ENCODE results near the gene ZMYND19. TPM values are rescaled to one million over a fixed set of nuclear protein-coding genes. Genes with fewer than 3 reads are reported as not detected.

ZMYND19 gene
- total RNA-seq, 1 donor from 2014 or later, result 10.3 TPM

DNA sequence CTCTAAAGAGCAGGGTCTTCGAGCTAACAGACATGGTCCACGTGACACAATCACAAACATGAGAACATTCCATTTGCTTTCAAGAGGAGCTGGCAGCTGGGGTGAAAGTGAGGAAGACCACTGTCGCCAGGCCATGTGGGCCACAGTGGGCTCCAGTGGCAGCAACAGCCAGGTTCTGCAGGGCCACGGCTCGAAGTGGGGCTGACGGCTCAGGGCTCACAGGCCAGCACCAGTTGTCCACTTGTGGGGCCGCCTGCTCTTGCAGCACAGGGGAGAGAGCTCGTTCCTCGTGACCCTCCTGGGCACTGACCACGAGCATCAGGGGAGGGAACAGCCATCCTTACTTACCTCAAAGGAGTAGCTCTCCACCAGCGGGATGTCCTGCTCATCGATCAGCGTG lies 2.0 kb downstream of the ZMYND19 start:
- H3K9me3 ChIP-seq, result no peaks in the 10 kb centered on the region
- H3K4me3 ChIP-seq, result no peak overlapping the region
- H3K36me3 ChIP-seq, result peaks cover 0 to 40% of the 10 kb centered on the region in 2 donors
- intact Hi-C loops (cut with DNase I), result no loop called here
- H3K27ac ChIP-seq, result no peak overlapping the region
- TF ChIP-seq POLR2AphosphoS5 (IDR thresholded peaks at IDR 0.05; ENCODE audit: insufficient read depth in 1 of 2, low read depth in 1 of 2) (no peak), POLR2A (IDR thresholded peaks at IDR 0.05) (no peak)
- TF ChIP-seq, protein P1, sequence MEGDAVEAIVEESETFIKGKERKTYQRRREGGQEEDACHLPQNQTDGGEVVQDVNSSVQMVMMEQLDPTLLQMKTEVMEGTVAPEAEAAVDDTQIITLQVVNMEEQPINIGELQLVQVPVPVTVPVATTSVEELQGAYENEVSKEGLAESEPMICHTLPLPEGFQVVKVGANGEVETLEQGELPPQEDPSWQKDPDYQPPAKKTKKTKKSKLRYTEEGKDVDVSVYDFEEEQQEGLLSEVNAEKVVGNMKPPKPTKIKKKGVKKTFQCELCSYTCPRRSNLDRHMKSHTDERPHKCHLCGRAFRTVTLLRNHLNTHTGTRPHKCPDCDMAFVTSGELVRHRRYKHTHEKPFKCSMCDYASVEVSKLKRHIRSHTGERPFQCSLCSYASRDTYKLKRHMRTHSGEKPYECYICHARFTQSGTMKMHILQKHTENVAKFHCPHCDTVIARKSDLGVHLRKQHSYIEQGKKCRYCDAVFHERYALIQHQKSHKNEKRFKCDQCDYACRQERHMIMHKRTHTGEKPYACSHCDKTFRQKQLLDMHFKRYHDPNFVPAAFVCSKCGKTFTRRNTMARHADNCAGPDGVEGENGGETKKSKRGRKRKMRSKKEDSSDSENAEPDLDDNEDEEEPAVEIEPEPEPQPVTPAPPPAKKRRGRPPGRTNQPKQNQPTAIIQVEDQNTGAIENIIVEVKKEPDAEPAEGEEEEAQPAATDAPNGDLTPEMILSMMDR (IDR thresholded peaks at IDR 0.05), result no peak
- no peaks in the 10 kb centered on the region for H3K27me3 ChIP-seq
- H3K4me1 ChIP-seq, result peaks cover 28% of the 10 kb centered on the region
- no peak for DNase-seq (ENCODE audit: extremely low spot score in 2 of 2)

DNA sequence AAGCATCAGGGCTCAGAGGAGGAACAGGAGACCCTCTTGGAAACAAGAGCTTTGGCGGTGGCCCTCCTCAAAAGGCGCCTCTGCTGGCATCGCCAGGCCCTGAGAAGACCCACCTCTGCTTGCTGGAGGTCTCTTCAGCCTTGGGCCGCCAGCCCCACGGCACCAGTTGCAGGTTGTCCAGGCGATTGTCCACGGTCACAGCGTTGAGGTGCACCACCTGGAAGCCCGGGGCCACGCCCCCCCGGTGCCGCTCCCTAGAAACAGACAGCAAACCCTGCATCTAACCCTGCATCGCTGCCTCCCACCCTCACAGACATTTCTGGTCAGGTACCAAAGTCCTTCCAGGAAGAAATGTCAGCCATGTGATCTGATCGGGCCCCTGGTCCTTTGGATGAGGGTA lies 3.5 kb downstream of the ZMYND19 start:
- no peak for DNase-seq (ENCODE audit: extremely low spot score in 2 of 2)
- Histone ChIP-seq H3K4me1 (peaks cover 28% of the 10 kb centered on the region), H3K36me3 (peaks cover 0 to 52% of the 10 kb centered on the region in 2 donors), H3K4me3 (no peak overlapping the region), H3K9me3 (no peaks in the 10 kb centered on the region), H3K27me3 (no peaks in the 10 kb centered on the region), H3K27ac (no peak overlapping the region)
- intact Hi-C loops (cut with DNase I), result no loop called here
- TF ChIP-seq, protein P1 (IDR thresholded peaks at IDR 0.05), result no peak
- TF ChIP-seq POLR2A (IDR thresholded peaks at IDR 0.05) (no peak), POLR2AphosphoS5 (IDR thresholded peaks at IDR 0.05; ENCODE audit: insufficient read depth in 1 of 2, low read depth in 1 of 2) (no peak)

DNA sequence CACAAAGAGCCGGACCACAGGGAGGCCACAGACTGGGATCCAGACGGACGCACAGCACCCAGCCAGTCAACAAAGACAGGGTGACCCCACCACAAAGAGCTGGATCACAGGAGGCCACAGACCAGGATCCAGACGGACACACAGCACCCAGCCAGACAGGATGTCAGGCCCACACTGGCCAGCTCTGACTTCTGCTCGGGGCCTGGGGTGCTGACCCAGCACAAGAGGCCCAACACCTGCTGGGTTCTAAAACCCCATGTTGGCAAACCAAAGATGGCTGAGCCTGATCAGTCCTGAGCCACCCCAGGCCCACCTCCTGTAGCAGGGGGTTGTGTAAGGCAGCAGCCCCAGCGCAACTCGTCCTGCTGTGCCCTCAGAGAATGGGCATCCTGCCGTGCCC lies 6.4 kb downstream of the ZMYND19 start:
- no peak for TF ChIP-seq POLR2A (IDR thresholded peaks at IDR 0.05)
- peaks cover 17% of the 10 kb centered on the region for H3K4me1 ChIP-seq
- DNase-seq (ENCODE audit: extremely low spot score in 2 of 2), result no peak
- H3K36me3 ChIP-seq, result peaks cover 0 to 63% of the 10 kb centered on the region in 2 donors
- H3K27me3 ChIP-seq, result no peaks in the 10 kb centered on the region
- H3K27ac ChIP-seq, result no peak overlapping the region
- intact Hi-C loops (cut with DNase I), result no loop called here
- H3K9me3 ChIP-seq, result no peaks in the 10 kb centered on the region
- H3K4me3 ChIP-seq, result no peak overlapping the region

DNA sequence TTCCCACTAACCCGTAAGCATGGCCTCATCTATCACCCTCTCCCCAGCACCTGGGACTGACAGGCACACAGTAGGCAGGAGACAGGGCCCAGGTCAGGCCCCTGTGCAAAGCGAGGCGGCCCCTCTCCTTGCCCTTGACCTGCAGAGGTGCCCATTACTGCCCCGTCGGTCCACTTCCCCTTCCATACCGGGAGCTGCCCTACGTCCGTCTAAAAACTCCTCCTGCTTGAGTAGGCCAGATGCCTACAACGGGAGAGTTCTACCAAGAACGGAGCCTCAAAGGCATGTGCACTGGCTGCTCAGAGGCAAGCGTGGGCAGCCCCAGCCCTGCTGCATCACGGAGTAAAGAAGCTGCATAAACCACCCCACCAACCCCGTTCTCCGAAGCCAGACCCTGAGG lies 7.0 kb downstream of the ZMYND19 start:
- H3K36me3 ChIP-seq, result peaks cover 0 to 62% of the 10 kb centered on the region in 2 donors
- no peaks in the 10 kb centered on the region for H3K9me3 ChIP-seq
- TF ChIP-seq POLR2AphosphoS5 (IDR thresholded peaks at IDR 0.05; ENCODE audit: insufficient read depth in 1 of 2, low read depth in 1 of 2), result no peak
- no peak for TF ChIP-seq POLR2A (IDR thresholded peaks at IDR 0.05)
- TF ChIP-seq, protein P1 (IDR thresholded peaks at IDR 0.05), result no peak
- no peaks in the 10 kb centered on the region for H3K27me3 ChIP-seq
- H3K4me1 ChIP-seq, result peaks cover 11% of the 10 kb centered on the region
- H3K4me3 ChIP-seq, result no peak overlapping the region
- no peak for DNase-seq (ENCODE audit: extremely low spot score in 2 of 2)
- no peak overlapping the region for H3K27ac ChIP-seq
- intact Hi-C loops (cut with DNase I), result no loop called here

DNA sequence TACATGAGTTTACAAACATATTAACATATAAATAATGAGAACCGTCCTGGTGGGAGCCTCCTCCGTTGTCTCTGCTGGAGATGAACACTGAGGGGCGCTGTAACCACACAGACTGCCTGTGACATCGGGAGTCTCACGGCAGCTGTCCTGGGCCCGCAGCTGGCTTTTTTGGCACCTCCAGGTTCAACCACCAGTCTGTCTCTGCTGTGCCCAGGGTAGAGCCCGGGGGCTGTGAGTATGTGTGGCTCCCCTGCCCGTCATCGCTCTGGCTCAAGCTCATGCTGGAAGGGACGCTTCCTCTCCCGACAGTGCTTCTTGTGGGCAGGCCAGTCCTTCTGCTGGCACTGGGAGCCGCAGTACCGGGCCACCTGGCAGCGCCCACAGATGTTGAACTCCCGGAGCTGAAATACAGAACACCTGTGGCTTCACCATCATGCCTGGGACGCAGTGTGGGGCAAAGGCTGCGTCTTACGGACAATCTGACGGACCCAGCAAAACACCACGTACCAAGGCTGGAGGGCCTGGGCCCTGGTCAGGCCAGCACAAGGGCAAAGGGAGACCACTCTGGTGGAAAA lies 7.9 kb downstream of the ZMYND19 start:
- Histone ChIP-seq H3K27ac (no peak overlapping the region), H3K27me3 (no peaks in the 10 kb centered on the region), H3K4me1 (peaks cover 17% of the 10 kb centered on the region), H3K4me3 (no peak overlapping the region), H3K9me3 (no peaks in the 10 kb centered on the region), H3K36me3 (peaks cover 0 to 55% of the 10 kb centered on the region in 2 donors)
- intact Hi-C loops (cut with DNase I), result no loop called here
- TF ChIP-seq, protein P1 (IDR thresholded peaks at IDR 0.05), result no peak
- no peak for TF ChIP-seq POLR2A (IDR thresholded peaks at IDR 0.05)
- TF ChIP-seq POLR2AphosphoS5 (IDR thresholded peaks at IDR 0.05; ENCODE audit: insufficient read depth in 1 of 2, low read depth in 1 of 2), result no peak
- DNase-seq (ENCODE audit: extremely low spot score in 2 of 2), result no peak
